Kidney (tissue), 14 donors: ENCODE measurements around the gene MYH6. TPM values are rescaled to one million over a fixed set of nuclear protein-coding genes. Genes with fewer than 3 reads are reported as not detected.
A peak's percentile ranks its signal among the peaks of the same experiment; 100 is the strongest.

Experiments
- DNase-seq, 5 donors: peaks; one replicate each; pipeline ENCODE4 v3.0.0-alpha.2; 2013 to 2020
- FAIRE-seq: peaks from 2 replicates; lab custom pipeline; 2012; peaks lifted over from hg19 to GRCh38; lab: Jason Lieb, UNC
- H3K27ac ChIP-seq, 2 donors: one replicate each; pipeline ENCODE4 v1.7.0; 2013; ENCODE audit warnings: low read depth in 2 of 2, low read length in 2 of 2, inconsistent platforms in 1 of 2
- H3K27me3 ChIP-seq: one replicate; pipeline ENCODE4 v1.7.1; 2013; ENCODE audit warnings: low read length, inconsistent platforms; ENCODE audit not compliant: control insufficient read depth, insufficient read depth
- H3K36me3 ChIP-seq, 3 donors: one replicate each; pipeline versions ENCODE4 v1.7.0 to v1.7.1; 2013; ENCODE audit warnings: low read length in 3 of 3, control low read depth in 1 of 3, inconsistent platforms in 1 of 3; ENCODE audit not compliant: insufficient read depth in 3 of 3, control insufficient read depth in 2 of 3
- H3K4me1 ChIP-seq, 3 donors: one replicate each; pipeline versions ENCODE4 v1.7.0 to v1.7.1; 2013; ENCODE audit warnings: low read length in 3 of 3, inconsistent platforms in 1 of 3, low read depth in 1 of 3; ENCODE audit not compliant: control insufficient read depth in 2 of 3, insufficient read depth in 2 of 3
- H3K4me3 ChIP-seq, 3 donors: one replicate each; pipeline versions ENCODE4 v1.7.0 to v1.8.1; 2013; ENCODE audit warnings: low read length in 3 of 3, control low read depth in 1 of 3, inconsistent platforms in 1 of 3
- H3K9ac ChIP-seq, 3 donors: one replicate each; pipeline versions ENCODE4 v1.7.0 to v1.7.1; 2013; ENCODE audit warnings: low read length in 3 of 3, control low read depth in 1 of 3, inconsistent platforms in 1 of 3
- H3K9me3 ChIP-seq, 3 donors: one replicate each; pipeline versions ENCODE4 v1.7.0 to v1.7.1; 2013; ENCODE audit warnings: low read length in 3 of 3, control low read depth in 1 of 3, inconsistent platforms in 1 of 3; ENCODE audit not compliant: control insufficient read depth in 2 of 3, insufficient read depth in 1 of 3
- CTCF ChIP-seq: IDR thresholded peaks from 3 replicates; pipeline ENCODE4 v1.5.1; 2012; ENCODE audit warnings: mild to moderate bottlenecking, moderate library complexity, borderline replicate concordance; ENCODE audit not compliant: insufficient read depth; ENCODE audit errors: extremely low read depth
- intact Hi-C: fragments of 100-400 bp; cut with DNase I; formaldehyde crosslinking; loops from one replicate; pipeline ENCODE4 v1.11.1; 2022
- polyA plus RNA-seq: library from polyadenylated mRNA; stranded (reverse); fragments of 350-450 nt; fragmentation: Illumina TruSeq; extraction: RNeasy Lipid Tissue Mini Kit (QIAGEN cat#74804); gene quantifications from one replicate; pipeline ENCODE4 v1.2.3, GENCODE V29; 2014; ENCODE audit warnings: low read depth, low replicate concordance; ENCODE audit not compliant: insufficient read depth
- total RNA-seq: library from RNA; stranded (reverse); fragmentation: NEBNext Ultra II Directional; extraction: Animal tissue kit (Norgen Biotek cat#: 25700); gene quantifications from one replicate; pipeline ENCODE4 v1.2.1, GENCODE V29; 2021
- donor health status: control.
- donor health status: control.
- donor health status: control.
- donor health status: control.
- donor health status: control.
- donor health status: DM: yes; HTN: yes; CAD: no.
- donor health status: Normal renal cell carcinoma (clear cell type).

MYH6 gene
- total and polyA plus RNA-seq, 2 donors from 2014 or later: 0.03 to 0.13 TPM

- Histone ChIP-seq H3K27ac (no peak within 1 kb of the TSS), H3K9ac (no peak within 1 kb of the TSS), H3K4me3 (no peak within 1 kb of the TSS), H3K4me1 (peaks cover 0 to 7% (median 4%) of the 10 kb centered on the region in 3 donors), H3K9me3 (no peaks in the 10 kb centered on the region), H3K36me3 (no peaks in the 10 kb centered on the region), H3K27me3 (no peaks in the 10 kb centered on the region)
- DNase-seq (peak in 3 of 5 donors; percentile 24 to 53 (median 49)), FAIRE-seq (no peak)
- intact Hi-C loops: no loop called here
- TF ChIP-seq CTCF: no peak
Measured at GRCh38 chr14:23435543-23436326, 27.7 kb upstream of the MYH6 start, which contains the start of gene MYH7. MYH7 (minus strand) TSS chr14:23435660; CDS start chr14:23433732, 1,928 bp downstream.

GRCh38 chr14:23434488-23435222 lies 26.6 kb upstream of the MYH6 start:
- no peak for TF ChIP-seq CTCF
- intact Hi-C loops: no loop called here
- no peaks in the 10 kb centered on the region for H3K27me3 ChIP-seq
- peaks cover 0 to 7% (median 4%) of the 10 kb centered on the region in 3 donors for H3K4me1 ChIP-seq
- H3K9me3 ChIP-seq: no peaks in the 10 kb centered on the region
- H3K9ac ChIP-seq: no peak overlapping the region
- DNase-seq (peak in 2 of 5 donors; percentile 6 to 22), FAIRE-seq (no peak)
- no peaks in the 10 kb centered on the region for H3K36me3 ChIP-seq
- H3K4me3 ChIP-seq: no peak overlapping the region
- no peak overlapping the region for H3K27ac ChIP-seq

GRCh38 chr14:23433457-23433856 lies 25.4 kb upstream of the MYH6 start:
- no peaks in the 10 kb centered on the region for H3K27me3 ChIP-seq
- no peaks in the 10 kb centered on the region for H3K36me3 ChIP-seq
- intact Hi-C loops: no loop called here
- H3K9ac ChIP-seq: no peak overlapping the region
- H3K4me3 ChIP-seq: no peak overlapping the region
- no peak for TF ChIP-seq CTCF
- peaks cover 0 to 7% (median 4%) of the 10 kb centered on the region in 3 donors for H3K4me1 ChIP-seq
- DNase-seq (peak in 1 of 5 donors; percentile 24), FAIRE-seq (no peak)
- H3K9me3 ChIP-seq: no peaks in the 10 kb centered on the region
- H3K27ac ChIP-seq: no peak overlapping the region
